ENCODE data around the gene ACAP1.
"Not testable (repeated sequence)": the region's sequence is repeated elsewhere in the genome, so short reads cannot be mapped to it uniquely, and the experiment has no call there.

ACAP1 gene

DNA sequence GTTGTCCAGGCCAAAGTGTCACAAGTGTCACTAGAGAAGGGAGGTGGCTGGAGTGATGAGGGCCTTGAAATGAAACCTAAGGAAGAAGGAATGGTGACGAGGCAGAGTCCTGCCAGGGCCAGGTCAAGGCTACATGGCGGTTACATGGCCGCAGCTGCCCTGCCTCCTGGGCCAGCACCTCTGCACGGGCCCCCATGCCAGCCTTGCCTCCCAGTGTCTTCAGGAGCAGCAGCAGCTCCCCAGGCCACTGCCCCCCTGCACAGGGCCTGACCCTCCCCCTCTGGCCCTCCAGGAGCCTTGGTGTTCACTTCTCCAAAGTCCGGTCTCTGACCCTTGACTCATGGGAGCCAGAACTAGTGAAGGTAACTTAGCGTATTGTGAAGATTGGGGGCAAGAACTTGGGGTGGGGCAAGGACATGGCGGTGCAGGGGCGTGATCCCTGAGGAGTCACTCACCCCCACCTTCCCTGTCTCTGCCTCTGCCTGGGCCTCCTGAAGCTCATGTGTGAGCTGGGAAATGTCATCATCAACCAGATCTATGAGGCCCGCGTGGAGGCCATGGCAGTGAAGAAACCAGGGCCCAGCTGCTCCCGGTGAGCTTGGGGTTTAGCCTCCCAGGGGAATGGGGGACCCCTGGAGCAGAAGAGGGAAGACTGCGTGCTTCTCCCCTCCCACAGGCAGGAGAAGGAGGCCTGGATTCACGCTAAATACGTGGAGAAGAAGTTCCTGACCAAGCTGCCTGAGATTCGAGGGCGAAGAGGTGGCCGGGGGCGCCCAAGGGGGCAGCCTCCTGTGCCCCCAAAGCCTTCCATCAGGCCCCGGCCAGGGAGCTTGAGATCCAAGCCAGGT is 11.5 kb downstream of the ACAP1 start:
- intact Hi-C loops (cut with DNase I): no loop called here
- no peak for DNase-seq

DNA sequence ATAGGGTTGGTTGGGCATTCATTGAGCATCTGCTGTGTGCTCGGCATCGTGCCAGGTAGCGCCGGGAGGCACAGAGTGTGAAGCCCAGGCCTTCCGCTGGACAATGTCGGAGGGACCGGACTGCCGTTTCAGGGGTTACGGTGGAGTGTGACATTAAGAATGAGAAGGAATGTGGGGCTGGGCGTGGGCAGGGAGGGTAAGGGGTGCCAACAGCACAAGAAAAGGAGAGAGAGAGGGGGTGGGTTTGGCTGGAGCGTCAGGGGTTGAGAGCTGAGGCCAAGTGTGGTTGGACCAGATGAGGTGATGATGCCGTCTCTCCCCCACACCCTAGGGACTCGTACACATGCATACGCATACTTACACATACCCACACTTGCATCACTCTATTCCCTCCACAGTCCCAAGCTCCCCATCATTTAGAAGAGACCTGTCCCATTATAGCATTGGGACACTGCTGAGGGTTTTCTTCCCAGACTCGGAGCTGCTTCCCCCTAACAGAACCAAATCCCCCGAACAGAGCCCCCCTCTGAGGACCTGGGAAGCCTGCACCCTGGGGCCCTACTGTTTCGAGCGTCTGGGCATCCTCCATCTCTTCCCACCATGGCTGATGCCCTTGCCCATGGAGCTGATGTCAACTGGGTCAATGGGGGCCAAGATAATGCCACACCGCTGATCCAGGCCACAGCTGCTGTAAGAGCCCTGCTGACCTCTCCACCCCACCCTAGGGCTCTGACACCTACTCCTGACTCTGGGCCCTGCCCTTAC is 12.3 kb downstream of the ACAP1 start:
- no peak for DNase-seq
- intact Hi-C loops (cut with DNase I): no loop called here

DNA sequence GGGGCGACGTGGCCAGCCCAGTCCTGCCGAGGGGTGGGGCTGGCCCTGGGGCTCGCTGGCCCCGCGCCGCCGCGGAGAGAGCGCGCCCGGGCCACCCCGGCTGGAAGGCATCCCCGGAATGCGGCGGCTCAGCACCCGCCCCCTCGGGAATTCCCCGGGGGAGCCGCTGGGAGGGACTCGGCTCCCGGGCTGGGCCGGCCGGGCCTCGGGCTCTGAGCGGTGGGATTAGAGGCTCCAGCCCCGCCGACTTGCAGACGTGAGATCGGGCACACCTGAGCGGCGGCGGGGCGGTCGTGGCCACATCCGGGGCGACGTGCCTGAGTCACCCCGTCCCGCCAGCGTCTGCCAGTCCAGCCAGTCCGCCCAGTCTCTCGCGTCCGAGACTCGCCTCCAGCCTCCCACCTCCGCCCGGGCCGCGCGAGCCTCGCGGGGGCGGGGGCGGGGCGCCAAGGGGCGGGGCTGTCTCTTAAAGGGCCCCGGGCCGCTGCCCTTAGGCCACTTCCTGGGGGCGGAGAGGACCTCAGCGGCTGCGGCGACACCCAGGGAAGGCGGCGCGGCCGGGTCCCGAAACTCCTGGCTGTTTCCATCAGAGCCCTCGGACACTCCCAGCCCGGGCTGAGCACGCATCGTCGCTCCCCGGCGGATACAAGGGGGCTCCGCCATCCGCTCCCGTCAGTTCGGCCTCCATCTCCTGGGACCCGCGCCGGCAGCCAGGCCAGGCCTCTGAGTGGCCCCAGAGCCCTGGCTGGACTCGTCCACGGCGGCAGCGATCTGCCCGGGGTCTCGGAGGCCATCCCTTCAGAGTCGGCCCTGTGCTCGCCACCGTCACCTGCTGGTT is 15.6 kb downstream of the ACAP1 start, which contains the start of gene KCTD11:
TSS of gene KCTD11 (plus strand) at position 498 of the 838 bp plus-strand sequence.
- DNase-seq: peak; percentile 75 to 95 (median 87)
- intact Hi-C loops (cut with DNase I): loop anchor here (5.0 to 10.0 kb wide), 4 partner anchors 40 to 223 kb away; partner anchors contain the start of genes CD68, FGF11, PLSCR3 and TMEM102

DNA sequence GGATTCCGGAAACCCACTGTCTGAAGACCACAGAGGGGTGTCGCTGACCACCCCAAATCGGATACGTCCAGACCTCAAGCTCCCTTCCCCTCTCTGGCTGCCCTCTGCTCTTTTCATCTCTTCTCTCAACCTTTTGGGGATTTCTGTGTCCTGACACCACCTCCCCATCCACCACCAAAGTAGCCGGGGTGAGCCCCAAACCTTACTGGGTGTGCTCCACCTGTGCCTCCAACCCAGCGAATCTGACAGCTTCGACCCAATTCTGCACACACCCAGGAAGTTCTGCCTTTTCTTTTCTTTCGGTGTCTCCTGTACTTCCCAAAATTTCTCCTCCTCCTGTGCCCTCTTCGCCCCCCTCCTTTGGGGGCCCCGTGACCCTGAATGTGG is 16.2 kb downstream of the ACAP1 start:
- intact Hi-C loops (cut with DNase I): loop anchor here (5.0 to 10.0 kb wide), 4 partner anchors 40 to 222 kb away; partner anchors contain the start of genes CD68, FGF11, PLSCR3 and TMEM102
- peak in 1 of 42 donors; percentile 4 for DNase-seq

DNA sequence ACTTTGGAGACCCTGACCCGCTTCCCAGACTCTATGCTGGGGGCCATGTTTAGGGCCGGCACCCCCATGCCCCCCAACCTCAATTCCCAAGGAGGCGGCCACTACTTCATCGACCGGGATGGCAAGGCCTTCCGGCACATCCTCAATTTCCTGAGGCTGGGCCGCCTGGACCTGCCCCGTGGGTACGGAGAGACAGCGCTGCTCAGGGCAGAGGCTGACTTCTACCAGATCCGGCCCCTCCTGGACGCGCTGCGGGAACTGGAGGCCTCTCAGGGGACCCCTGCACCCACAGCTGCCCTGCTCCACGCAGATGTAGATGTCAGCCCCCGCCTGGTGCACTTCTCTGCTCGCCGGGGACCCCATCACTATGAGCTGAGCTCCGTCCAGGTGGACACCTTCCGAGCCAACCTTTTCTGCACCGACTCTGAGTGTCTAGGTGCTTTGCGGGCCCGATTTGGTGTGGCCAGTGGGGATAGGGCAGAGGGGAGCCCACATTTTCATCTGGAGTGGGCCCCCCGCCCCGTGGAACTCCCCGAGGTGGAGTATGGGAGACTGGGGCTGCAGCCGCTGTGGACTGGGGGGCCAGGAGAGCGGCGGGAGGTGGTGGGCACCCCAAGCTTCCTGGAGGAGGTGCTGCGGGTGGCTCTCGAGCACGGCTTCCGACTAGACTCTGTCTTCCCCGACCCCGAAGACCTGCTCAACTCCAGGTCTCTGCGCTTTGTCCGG is 16.7 kb downstream of the ACAP1 start:
- DNase-seq: peak in 1 of 42 donors; percentile 3
- intact Hi-C loops (cut with DNase I): loop anchor here (5.0 to 10.0 kb wide), 4 partner anchors 39 to 222 kb away; partner anchors contain the start of genes CD68, FGF11, PLSCR3 and TMEM102

DNA sequence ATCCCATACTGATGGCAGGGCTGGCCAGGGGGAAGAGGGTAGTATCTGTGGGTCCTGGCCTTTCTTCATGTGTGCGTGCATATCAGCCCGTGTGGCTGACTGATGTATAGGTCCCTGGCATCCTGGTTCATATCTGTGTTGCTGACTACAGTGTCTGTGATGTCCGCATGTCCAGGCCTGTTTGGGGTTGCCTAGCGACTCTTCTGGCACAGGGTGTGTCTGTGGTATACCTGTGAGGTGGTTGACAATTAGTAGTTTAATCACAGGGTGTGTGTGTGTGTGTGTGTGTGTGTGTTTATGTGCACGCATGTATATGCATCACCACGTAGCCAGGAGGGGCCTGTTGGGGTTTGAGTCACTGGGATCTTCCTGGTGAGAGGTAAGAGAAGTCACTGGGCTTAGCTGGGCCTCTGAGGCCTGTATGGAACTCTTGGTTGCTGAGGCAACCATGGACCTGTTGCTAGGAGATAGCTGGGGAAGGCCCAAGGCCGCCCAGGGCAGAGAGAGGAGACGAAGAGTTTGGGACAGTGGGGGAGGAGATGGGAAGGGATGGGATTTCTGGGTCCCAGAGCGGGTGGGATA is 18.0 kb downstream of the ACAP1 start:
- intact Hi-C loops (cut with DNase I): loop anchor here (5.0 to 10.0 kb wide), 4 partner anchors 38 to 220 kb away; partner anchors contain the start of genes CD68, FGF11, PLSCR3 and TMEM102
- peak in 5 of 42 donors; percentile 3 to 37 (median 30) for DNase-seq

DNA sequence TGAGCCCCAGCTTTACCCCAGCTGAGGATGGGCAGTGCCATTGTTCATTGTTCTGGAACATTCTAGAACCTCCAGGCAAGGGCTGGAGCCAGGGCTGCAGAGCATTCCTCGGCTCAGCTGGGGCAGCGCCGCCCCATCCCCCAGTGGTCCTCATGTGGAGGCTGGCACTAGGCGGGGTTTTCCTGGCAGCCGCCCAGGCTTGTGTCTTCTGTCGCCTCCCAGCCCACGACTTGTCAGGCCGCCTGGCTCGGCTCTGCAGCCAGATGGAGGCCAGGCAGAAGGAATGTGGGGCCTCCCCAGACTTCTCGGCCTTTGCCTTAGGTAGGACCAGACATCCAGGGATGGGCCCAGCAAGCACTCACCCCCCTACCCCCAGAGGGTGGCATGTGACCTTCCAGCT is 18.7 kb downstream of the ACAP1 start, which contains the start of gene TMEM95:
TSS of gene TMEM95 (plus strand) at position 104 of the 400 bp plus-strand sequence. CDS start at position 153, 49 bp downstream.
- intact Hi-C loops (cut with DNase I): loop anchor here (10.0 kb wide), 2 partner anchors 80 to 220 kb away; partner anchors contain the start of genes CD68, FGF11 and TMEM102
- peak; percentile 36 to 90 (median 77) for DNase-seq

DNA sequence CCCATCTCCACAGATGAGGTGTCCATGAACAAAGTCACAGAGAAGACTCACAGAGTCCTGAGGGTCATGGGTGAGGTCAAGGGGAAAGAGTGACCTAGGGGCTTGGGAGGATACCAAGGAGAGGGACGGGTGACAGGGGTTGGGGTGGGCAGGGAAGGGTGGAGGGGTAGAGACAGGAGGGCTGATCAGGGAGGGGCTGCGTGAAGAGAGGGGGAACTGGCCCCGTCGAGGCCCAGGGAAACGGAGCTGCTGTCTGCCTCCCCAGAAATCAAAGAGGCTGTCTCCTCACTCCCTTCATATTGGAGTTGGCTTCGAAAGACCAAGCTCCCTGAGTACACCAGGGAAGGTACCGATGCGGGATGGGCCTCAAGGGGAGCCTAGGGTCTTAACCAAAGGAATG is 19.2 kb downstream of the ACAP1 start:
- no peak for DNase-seq
- intact Hi-C loops (cut with DNase I): loop anchor here (10.0 kb wide), 2 partner anchors 79 to 219 kb away; partner anchors contain the start of genes CD68, FGF11 and TMEM102

DNA sequence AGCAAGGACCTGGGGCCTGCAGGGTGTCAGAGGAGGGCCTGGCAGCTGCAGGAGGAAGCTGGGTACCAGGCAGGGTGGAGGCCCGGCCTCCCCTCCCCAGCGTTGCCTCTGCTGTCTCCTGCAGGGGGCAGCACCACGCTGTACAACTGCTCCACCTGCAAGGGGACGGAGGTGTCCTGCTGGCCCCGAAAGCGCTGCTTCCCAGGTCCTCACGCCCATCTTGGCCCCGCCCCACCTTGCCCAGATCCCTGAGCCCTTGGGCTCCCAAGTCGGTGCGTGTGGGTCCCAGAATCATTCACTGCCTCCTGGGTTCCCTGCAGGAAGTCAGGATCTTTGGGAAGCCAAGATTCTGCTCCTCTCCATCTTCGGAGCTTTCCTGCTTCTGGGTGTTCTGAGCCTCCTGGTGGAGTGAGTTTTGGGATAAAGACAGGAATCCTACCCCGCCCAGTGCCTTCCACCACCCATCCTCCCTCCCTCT is 19.8 kb downstream of the ACAP1 start:
- DNase-seq: peak; percentile 61 to 91 (median 80)
- intact Hi-C loops (cut with DNase I): loop anchor here (10.0 kb wide), 2 partner anchors 79 to 219 kb away; partner anchors contain the start of genes CD68, FGF11 and TMEM102

DNA sequence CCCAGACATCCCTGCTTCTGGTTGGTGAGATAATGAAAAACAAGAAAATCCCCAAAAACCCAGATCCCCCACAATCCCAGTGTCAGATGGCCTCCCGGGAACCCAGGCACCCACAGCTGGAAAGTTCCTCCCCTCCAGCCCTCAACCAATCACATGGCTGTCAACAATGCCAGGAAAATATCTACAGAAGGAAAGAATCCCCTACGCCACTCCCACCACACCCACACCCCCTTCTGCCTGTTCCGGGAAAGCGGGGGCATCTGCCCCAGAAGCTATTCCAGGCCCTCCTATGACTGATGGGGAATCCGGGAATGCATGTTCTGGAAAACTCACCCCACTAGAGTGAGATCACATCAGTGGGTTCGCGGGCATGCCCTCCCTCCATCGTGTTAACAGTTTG is 20.4 kb downstream of the ACAP1 start:
- intact Hi-C loops (cut with DNase I): loop anchor here (10.0 kb wide), 2 partner anchors 78 to 218 kb away; partner anchors contain the start of genes CD68, FGF11 and TMEM102
- DNase-seq: peak in 34 of 42 donors; percentile 22 to 81 (median 57)

DNA sequence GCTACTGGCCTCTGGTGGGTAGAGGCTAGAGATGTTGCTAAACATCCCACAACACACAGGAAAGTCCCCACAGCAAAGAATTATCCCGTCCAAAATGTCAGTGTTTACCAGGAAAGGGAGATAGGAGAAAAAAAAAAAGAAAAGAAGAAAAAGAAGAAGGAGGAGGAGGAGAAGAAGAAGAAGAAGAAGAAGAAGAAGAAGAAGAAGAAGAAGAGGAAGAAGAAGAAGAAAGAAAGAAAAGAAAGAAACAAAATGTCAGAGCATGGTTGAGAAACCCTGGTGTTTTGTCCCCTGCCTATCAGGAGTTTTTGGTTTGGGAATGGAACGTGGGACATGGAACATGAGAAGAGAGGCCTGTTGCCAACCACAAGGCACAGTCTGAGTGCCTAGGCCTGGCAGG is 21.1 kb downstream of the ACAP1 start:
- DNase-seq: no peak

DNA sequence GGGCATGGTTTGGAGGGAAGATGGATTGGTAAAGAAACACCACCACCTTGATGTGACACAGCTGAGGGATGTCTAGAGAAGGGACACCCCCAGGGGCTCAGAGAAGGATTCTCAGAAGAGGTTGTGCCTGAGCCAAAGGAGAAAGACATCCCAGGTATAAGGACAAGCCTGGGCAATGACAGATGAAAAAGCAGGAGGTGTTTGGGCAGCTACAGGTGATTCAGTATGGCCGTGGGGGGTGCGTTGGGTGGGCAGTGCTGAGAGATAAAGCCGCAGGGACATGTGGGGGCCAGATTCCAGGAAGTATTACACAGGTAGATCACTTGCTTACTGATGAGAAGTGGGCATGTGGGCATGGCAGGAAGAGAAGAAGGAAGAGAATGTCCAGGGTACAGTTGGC is 25.6 kb downstream of the ACAP1 start:
- DNase-seq: no peak
- intact Hi-C loops (cut with DNase I): no loop called here

More for the DNA sequence above, 21.1 kb downstream of the ACAP1 start:
- intact Hi-C loops (cut with DNase I): loop anchor here (10.0 kb wide), 2 partner anchors 77 to 217 kb away; partner anchors contain the start of genes CD68, FGF11 and TMEM102

DNA sequence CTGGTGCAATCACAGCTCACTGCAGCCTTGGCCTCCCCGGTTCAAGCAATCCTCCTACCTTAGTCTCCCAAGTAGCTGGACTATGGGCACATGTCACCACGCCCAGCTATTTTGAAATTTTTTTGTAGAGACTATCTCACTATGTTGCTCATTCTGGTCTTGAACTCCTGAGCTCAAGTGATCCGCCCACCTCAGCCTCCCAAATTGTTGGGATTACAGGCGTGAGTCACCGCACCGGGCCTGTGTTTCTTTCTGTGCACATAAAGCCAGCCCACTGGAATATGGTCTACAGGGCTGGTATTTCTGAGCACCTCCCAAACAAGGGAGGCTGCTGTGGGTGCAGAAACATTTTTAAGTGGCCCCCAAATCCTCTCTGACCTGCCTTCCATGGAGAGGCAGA is 27.0 kb downstream of the ACAP1 start:
- DNase-seq: no peak
- intact Hi-C loops (cut with DNase I): no loop called here

DNA sequence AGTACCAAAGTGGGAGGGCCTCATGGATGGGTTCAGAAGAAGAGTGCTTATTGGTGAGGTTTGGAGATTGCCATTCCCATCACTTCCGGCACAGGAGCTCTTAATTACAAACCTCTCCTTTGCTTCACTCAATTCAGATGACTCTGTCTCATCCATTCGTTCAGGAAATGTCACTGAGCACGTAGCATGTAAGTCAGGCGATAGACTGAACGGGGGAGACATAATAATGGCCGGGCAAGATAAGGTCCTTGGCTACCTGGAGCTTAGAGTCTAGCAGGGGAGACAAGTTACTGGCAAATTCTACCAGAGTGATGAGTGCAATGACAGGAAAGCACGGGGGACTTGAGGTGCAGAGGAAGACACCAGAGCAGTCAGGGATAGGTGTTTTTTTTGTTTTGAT is 29.6 kb downstream of the ACAP1 start:
- intact Hi-C loops (cut with DNase I); DNase-seq: not testable (repeated sequence)

DNA sequence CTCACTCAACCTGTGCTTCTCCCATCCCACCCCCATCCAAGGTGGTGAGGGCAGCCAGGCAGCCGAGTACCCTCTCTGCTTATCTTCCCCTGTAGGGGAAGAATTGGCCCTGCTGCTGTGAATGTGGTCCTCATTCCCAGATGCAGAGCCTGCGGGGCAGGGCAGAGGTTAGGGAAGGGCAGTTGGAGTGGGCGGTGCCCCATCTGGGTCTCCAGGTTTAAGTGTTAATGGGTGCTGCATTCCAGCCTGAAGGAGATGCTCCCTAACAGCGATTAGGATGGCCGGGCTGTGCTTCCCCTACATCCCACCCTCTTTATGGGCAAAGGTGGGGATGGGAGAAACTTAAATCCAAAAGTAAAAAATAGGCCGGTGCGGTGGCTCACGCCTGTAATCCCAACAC is 30.8 kb downstream of the ACAP1 start:
- no peak for DNase-seq
- intact Hi-C loops (cut with DNase I): no loop called here

DNA sequence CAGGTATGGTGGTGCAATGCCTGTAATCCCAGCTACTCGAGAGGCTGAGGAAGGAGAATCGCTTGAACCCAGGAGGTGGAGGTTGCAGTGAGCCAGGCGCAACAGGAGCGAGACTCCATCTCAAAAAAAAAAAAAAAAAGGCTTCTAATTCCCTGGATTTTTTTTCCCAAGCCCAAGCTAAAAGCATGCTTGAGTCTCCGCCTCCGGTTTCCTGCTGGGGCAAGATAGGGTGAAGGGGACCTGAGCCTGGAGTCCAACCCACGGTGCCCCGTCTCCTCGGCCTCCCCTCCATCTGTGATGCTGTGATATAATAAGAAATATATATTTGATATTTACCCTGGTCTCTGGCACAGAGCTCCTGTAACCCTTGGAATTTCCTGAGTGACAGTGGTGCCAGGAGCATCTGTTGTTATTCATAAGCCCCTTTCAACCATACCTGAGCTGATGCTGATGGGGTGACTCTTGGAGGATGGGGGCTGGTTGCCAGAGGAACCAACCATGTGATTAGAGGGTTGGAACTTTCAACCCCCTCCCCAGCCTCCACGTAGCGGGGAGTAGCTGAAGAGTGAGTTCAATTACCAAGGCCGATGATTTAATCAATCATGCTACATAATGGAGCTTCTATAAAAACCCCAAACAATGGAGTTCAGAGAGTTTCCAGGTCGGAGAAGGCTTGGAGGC is 31.7 kb downstream of the ACAP1 start:
- intact Hi-C loops (cut with DNase I): no loop called here
- peak in 14 of 42 donors; percentile 18 to 68 (median 48) for DNase-seq

Measured in head of caudate nucleus (tissue), 42 donors.